Measurements from ENCODE around the gene TBX2. TPM values are rescaled to one million over a fixed set of nuclear protein-coding genes. Genes with fewer than 3 reads are reported as not detected.

TBX2 gene
- total RNA-seq, 3 donors from 2014 or later, result 6.6 to 9.0 (median 8.2) TPM

DNA sequence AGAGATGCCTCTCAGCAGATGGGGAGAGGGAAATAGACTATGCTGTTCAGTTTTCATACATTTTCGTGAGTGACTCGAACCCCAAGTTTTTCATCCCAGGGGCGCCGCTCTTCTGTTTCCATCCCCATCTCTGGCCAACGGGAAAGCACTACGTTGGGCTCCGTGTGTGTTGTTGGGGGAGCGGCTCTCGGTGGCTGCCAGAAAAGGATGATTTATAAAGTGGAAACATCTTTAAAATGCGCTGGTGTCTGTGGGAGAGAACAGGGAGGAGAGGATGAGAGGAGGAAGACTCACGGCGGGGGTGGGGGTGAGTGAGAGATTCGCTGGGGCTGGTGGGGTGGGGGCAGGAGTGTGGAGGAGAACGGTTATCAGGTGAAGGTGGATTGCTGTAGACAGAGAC lies 58.4 kb downstream of the TBX2 start:
- ATAC-seq (no peak), DNase-seq (no peak)
- TF ChIP-seq, protein P1, sequence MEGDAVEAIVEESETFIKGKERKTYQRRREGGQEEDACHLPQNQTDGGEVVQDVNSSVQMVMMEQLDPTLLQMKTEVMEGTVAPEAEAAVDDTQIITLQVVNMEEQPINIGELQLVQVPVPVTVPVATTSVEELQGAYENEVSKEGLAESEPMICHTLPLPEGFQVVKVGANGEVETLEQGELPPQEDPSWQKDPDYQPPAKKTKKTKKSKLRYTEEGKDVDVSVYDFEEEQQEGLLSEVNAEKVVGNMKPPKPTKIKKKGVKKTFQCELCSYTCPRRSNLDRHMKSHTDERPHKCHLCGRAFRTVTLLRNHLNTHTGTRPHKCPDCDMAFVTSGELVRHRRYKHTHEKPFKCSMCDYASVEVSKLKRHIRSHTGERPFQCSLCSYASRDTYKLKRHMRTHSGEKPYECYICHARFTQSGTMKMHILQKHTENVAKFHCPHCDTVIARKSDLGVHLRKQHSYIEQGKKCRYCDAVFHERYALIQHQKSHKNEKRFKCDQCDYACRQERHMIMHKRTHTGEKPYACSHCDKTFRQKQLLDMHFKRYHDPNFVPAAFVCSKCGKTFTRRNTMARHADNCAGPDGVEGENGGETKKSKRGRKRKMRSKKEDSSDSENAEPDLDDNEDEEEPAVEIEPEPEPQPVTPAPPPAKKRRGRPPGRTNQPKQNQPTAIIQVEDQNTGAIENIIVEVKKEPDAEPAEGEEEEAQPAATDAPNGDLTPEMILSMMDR (IDR thresholded peaks at IDR 0.05), result no peak
- Histone ChIP-seq H3K4me1 (ENCODE audit: low read depth) (peaks cover 18% of the 10 kb centered on the region), H3K4me3 (no peak overlapping the region), H3K36me3 (ENCODE audit: low read depth) (no peaks in the 10 kb centered on the region), H3K9me3 (no peaks in the 10 kb centered on the region)
- intact Hi-C loops (cut with DNase I, micrococcal nuclease), result no loop called here

DNA sequence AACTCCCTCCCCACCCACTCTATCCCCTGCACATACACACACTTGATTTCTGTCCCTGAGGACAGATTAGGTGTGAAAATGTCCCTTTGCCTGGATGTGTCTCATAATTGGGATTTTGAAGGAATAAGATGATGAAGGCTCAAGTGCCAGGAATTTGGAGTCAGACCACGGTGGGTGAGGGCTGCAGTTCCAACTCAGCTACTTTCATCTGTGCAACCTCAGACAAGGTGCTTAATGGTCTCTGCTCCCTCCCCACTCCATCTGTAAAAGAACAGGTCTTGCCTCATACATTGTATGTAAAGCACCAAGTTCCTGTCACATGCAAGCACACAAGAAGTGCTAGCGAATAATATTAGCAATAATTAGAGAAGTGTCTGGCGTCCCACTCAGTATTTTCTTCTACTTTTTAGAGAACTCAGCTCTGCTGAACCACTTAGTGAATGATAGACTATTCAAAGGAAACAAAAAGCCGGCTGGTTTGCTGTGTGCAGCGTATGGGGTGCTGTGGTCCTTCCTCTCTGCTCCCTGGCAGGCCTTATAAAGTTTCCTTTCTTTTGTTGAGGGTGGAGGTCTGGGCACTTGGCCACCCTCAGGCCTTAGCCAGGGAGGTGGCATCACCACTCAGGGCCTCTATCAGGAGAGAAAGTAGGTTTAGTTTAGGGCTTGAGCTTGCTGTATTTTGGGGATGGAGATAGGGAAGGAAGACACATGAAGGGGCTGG lies 58.9 kb downstream of the TBX2 start:
- Histone ChIP-seq H3K36me3 (ENCODE audit: low read depth) (no peaks in the 10 kb centered on the region), H3K4me1 (ENCODE audit: low read depth) (peaks cover 18% of the 10 kb centered on the region), H3K4me3 (no peak overlapping the region), H3K9me3 (no peaks in the 10 kb centered on the region)
- ATAC-seq (no peak), DNase-seq (no peak)
- TF ChIP-seq, protein P1 (IDR thresholded peaks at IDR 0.05), result no peak
- intact Hi-C loops (cut with DNase I, micrococcal nuclease), result no loop called here

Other genes with a start within 250 kb of the TBX2 start
- not detected for gene TBX4, start 52.6 kb downstream of the TBX2 start, total RNA-seq
- not detected for gene NACA2, start 191.4 kb downstream of the TBX2 start, total RNA-seq